Kidney glomerular epithelial cell (primary cell): ENCODE results near the gene SCCPDH.
"Not testable (repeated sequence)": the region's sequence is repeated elsewhere in the genome, so short reads cannot be mapped to it uniquely, and the experiment has no call there.

ENCODE experiments used
- DNase-seq: peaks from one replicate; lab custom pipeline; 2025; lab: John Stamatoyannopoulos, UW

SCCPDH gene, protein sequence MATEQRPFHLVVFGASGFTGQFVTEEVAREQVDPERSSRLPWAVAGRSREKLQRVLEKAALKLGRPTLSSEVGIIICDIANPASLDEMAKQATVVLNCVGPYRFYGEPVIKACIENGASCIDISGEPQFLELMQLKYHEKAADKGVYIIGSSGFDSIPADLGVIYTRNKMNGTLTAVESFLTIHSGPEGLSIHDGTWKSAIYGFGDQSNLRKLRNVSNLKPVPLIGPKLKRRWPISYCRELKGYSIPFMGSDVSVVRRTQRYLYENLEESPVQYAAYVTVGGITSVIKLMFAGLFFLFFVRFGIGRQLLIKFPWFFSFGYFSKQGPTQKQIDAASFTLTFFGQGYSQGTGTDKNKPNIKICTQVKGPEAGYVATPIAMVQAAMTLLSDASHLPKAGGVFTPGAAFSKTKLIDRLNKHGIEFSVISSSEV

GRCh38 chr1:246724016-246724730 lies at the start of gene SCCPDH:
SCCPDH (plus strand) TSS chr1:246724409; CDS start chr1:246724423, 14 bp downstream.
- DNase-seq, result peak; percentile 71

- no peak for DNase-seq
These were observed 46.4 kb upstream of the SCCPDH start for GRCh38 chr1:246677842-246678241.

GRCh38 chr1:246678816-246679793 lies 45.1 kb upstream of the SCCPDH start:
- no peak for DNase-seq

DNA sequence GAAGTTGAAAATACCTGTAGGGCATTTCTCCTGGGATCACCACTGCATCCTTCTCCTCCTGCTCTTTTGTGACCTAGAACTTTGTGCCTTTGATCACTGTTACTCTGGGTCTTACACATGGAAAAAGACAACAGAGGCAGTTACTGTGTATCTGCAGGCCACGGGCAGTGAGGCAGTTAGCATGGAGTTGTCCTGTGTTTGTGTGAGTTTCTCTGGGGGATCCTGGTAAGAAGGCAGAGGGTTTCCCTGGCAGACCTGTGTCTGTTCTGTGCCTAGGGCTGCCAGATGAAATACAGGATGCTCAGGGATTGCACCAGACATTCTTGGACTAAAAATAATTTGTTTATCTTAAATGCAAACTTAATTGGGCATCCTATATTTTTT lies 44.4 kb upstream of the SCCPDH start:
- no peak for DNase-seq

GRCh38 chr1:246680190-246680589 lies 44.0 kb upstream of the SCCPDH start:
- DNase-seq, result no peak

DNA sequence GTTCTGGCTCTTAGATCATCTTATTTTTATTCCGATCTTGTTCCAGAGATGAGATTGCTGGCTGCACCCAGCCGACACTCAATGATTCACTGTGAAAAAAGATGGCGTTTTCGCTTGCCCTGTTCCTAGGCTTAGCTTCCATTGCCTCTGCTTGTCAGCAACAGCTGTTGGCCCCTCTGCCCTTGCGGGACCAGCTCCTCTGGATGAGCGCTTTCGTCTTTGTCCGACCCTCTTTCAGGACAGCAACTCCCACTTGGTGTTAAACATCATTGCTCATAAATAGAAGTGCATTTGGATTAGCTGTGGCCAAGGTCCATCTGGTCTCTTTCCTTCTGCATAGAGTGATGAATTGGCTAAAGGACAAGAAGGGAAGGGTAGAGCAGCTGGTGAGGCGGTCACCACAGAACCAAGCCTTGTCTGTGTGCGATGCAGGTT lies 43.5 kb upstream of the SCCPDH start:
- DNase-seq, result no peak

- DNase-seq, result no peak
These were observed 42.0 kb upstream of the SCCPDH start for GRCh38 chr1:246681900-246682895.

DNA sequence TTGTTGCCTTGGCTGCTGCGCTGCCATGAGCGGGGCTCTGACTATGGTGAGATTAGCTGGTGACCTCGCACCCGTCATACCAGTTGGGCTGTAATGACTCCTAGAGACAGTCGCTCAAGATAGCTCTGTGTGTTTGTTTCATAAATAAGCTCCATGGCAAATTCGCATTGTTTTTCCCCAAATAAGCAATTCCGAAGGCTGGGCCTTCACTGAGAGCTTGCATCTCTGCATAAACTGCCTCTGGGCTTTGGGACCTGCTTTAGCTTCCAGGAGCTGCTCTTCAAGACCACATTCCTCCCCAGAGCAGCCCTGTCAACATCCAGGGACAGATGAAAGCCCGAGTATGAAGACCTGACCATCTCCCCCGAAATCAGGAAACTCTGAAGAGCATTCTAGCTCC lies 40.7 kb upstream of the SCCPDH start:
- no peak for DNase-seq

GRCh38 chr1:246687002-246687401 lies 37.2 kb upstream of the SCCPDH start:
- DNase-seq, result no peak

GRCh38 chr1:246689409-246690008 lies 34.7 kb upstream of the SCCPDH start:
- DNase-seq, result peak; percentile 63

- DNase-seq, result no peak
These were observed 34.1 kb upstream of the SCCPDH start for GRCh38 chr1:246690100-246690499.

DNA sequence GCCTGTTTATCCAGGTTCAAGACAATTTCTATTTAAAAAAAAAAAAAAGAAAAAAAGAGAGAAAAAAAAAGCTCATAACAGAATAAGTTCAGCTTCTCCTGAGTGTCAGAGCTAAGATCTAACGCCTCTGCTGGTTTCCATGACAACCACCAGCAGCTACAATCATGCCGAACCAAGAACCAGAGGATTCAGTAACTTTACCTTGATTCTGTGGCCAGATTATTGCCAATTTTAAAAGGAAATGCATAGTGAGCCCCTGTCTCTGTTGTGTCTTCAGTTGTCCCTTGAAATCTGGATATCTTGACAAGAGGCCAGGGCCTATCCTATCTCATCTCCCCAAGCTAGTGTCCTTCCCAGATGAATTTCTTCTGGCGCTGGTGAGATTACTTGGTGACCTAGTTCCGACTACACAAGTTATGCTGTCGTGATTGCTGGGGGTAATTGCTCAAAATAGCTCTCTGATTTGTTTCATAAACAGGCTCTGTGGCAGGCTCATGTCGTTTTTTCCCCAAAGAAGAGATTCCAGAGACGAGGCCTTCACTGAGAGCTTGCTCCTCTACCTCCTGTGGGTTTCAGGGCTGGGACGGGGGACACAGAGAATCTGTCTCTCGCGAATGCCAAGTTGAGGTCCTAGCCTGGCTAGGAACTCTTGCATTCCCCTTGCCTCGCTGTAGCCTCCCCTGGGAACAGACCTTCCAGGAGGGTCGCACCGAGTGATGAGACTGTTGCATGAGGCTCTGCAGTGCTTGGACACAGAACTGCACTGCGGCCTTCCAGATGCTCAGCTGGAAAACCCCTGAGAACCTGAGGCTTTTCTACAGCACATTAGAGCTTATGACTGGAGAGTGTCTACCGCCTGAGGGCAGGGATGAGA lies 32.4 kb upstream of the SCCPDH start:
- DNase-seq, result no peak

DNA sequence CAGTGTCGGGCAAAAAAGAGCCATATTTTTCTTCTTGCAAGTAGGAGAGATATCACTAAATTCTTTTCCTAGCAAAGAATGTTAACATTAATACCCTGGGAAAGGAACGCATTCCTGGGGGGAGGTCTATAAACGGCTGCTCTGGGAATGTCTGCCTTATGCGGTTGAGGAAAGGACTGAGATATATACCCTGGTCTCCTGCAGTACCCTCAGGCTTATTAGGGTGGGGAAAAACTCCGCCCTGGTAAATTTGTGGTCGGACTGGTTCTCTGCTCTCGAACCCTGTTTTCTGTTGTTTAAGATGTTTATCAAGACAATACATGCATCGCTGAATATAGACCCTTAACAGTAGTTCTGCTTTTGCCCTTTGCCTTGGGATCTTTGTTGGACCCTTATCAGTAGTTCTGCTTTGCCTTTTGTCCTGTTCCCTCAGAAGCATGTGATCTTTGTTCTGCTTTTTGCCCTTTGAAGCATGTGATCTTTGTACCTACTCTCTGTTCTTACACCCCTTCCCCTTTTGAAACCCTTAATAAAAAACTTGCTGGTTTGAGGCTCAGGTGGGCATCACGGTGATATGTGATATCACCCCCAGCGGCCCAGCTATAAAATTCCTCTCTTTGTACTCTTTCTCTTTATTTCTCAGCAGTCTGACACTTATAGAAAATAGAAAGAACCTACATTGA lies 29.9 kb upstream of the SCCPDH start:
- not testable (repeated sequence) for DNase-seq

GRCh38 chr1:246695136-246695535 lies 29.1 kb upstream of the SCCPDH start:
- no peak for DNase-seq

GRCh38 chr1:246695666-246696065 lies 28.5 kb upstream of the SCCPDH start:
- no peak for DNase-seq

DNA sequence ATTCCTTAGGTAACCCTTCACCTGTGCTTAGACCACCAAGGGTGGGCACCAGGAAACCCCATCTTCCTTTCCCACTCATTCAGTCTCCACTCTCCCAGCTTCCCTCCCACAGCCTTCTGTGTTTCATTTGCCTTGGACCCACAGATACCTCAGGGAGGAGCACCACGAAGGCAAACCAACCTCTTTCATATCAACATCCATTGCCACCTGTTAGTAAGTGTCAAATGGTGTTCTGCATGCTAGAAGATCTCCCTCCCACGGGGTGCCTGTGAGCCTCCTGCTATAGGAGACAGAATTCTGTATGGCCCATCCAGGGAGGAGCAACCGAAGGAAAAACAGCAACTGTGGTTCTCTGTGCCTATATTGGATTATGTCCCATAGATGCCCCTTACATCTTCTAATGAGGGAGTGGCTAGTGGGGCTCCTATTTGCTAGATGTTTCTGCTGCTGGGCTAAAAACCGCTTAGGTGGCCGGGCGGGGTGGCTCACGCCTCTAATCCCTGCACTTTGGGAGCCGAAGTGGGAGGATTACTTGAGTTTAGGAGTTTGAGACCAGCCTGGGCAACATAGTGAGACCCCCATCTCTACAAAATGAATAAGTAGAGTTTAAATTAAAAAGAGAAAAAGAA lies 25.6 kb upstream of the SCCPDH start:
- DNase-seq, result no peak

DNA sequence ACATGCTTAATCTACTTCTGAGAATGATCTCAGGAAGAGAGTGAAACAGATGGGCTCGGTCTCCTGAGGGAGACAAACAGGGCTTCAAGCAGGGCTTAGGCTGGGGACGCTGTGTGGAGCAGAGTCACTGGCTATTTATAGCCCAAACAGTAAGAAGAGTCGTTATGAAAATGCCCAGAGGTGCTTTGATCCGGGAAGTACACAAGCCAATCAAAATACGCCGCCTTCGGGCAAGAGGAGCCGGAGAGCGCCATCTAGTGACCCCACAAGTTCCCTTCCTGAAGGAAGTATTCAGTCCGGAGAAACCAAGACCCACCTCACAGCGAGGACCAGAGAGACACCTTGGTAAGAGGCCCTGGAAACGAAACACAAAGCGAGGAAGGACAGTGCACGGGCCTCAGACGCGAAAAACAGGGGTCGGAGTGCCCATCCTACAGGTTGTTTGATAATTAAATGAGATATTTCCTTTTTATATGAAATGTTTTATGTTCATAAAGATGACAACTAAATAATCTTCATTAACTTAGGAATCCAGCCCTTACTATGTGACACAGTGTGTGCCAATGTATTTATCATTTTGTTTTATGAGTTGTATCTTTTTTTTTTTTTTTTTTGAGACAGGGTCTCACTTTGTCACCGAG lies 25.0 kb upstream of the SCCPDH start:
- peak; percentile 92 for DNase-seq

- no peak for DNase-seq
These were observed 20.6 kb upstream of the SCCPDH start for GRCh38 chr1:246703581-246703980.
